Effector CD8-positive, alpha-beta T cell (primary cell): ENCODE data around the gene KCTD17.

ENCODE experiments used
- DNase-seq: peaks from one replicate; lab custom pipeline; 2025; lab: John Stamatoyannopoulos, UW

Gene KCTD17

DNA sequence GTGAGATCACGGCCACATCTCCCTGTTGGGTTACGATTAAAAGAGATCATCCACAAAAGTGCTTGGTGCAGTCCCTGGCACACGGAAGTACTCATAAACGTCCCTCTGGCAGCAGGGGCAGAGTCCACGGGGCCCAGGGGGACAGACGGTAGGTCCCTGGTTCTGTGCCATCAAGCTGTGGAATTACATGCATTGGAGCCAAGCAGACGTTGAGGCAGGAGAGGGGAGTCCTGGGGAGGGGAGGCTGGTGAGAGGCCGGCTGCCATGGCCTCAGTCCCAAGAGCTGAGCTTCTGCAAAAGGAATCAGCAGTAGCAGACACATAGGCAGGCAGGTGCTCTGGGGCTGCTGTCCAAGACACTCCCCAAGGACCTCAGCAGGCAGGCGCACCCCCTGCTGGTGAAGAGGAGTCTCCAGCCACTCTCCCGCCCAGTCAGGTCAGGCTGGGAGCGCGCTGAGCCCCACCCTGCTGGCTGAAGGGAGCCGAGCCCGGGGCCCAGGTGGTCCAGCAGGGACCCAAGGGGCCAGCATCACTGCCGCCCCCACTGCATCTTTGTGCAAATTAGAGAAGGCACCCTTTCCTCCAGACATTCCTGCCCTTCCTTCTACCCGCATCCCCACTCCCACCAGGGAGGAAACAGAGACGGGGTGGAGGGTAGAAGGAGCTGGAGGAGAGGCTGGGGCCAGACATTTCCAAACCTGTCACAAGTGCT, 7.6 kb upstream of the KCTD17 start:
- DNase-seq, result no peak

DNA sequence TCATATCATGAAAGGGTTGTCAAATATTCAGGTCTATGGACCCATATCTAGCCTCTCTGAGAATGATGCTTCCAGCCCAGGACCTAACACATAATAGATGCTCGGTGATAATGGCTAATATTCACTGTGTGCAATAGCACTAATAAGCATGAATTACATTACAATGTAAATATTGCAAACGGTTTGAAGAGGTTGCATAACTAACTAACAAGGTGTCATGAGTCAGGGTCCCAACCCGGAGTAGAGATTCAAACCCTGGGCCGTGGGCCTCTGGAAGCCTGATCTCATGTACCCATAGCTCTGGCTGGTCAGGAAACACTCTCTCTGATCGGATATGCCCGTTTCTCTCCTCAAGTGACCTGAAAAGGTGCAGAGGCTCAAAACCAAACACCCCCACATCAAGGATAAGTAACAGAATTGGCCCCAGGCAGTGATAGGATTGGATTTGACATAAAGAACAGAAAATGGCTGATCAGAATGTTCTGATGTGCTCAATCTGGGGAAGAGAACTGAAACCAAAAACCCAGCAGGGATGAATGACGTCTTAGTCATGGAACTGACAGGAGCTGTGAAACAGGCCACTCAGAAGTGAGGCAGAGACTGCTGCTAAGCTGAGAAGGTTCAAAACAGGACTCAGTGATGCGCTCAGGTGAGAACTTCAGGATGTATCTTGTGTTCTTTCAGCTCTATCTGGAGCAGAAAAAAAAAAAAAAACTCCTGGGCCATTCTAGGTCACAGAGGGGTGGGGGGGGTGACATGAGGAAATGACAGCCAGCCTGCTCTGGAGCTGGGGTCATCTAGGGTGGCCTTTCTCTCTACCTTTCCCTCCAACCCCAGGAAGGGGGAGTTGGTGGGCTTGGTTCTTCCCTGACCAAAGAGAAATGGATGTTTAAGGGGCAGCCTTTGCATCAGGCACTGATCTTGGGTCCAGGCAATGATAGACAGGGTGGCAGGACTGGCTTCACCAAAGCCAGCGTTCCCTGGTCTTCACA, 6.6 kb upstream of the KCTD17 start:
- DNase-seq, result no peak

DNA sequence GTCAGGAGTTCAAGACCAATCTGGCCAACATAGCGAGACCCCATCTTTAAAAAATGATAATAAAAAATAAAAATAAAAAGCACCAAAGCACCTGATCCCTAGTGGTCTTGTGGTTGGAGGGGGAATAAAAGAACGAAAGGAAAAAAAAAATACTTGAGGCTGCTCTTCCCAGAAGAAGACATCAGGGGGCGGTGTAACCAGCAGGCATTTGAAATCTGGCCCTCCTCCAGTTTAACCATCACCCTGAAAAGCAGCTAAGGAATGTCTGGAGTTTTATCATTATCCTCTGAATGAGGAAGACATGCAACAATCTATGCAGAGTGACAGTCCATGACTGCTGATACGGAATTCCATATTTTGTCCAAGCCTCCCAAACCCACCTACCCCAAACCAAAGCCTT, 5.6 kb upstream of the KCTD17 start:
- no peak for DNase-seq

DNA sequence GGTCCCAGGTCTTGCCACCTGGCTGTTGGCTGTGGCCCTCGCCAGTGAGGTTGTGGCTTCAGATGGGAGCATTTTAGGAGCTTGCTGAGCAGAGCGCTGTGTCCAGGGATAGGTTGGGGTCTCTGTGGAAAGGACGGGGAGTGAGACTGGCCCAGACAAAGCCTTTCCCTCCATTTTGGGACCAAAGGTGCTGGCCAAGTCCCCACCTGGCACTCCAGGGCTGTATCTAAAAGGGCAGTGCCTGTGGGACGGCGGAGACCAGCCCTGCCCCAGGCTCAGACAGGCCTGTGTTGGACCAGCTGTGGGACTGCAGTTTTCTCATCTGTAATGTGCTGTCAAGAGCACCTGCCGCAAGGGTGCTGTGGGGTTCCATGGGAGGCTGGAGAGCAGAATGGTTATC, 5.0 kb upstream of the KCTD17 start:
- no peak for DNase-seq

DNA sequence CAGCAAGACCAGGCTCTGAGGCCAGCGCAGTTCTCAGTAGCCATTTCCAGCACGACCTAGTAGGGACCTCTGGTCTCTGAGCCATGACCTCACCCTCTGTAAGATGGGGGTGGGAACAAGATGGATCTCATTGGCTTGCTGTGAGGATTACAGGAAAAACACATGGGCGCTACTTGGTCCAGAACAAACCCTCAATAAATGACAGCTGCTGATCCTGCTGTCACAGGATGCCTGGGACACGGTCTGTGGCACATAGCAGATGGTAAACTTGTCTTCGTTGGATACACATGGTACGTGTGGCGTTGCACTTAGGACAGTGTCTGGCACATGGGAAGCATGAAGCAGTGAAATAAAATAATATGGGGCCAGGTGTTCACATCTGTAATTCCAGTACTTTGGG, 4.5 kb upstream of the KCTD17 start:
- DNase-seq, result no peak

DNA sequence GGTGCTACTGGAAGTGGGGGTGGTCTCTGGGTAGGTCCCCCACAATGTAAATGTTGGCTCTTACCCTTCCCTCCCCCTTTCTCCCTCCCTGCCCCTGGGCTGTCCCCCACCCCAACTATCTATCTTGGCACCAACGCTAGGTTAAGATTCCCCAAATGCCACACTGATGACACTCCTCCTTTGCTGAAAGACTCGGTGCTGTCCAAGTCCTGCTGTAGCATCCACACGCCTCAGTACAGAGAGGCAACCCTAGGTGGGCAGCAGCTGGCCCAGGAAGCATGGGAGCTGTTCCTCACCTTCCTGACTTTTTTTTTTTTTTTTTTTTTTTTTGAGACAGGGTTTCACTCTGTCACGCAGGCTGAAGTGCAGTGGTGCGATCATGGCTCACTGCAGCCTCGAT, 3.4 kb upstream of the KCTD17 start:
- no peak for DNase-seq

DNA sequence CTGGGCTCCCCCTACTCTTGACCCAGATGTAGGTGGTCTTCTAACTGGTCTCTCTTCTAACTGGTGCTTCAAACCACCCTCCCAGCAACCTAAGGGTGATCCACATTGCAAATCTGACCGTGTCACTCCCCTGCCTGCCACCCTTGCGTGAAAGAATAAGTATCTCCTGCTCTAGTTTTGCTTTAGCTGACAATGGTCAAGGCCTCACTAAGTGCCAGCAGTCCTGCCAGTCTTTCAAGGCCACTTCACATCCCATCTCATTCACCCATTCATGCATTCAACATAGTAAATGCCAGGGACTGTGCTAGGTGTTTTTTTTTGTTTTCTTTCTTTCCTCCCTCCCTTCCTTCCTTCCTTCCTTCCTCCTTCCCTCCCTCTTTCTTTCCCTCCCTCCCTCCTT, 2.3 kb upstream of the KCTD17 start:
- no peak for DNase-seq

DNA sequence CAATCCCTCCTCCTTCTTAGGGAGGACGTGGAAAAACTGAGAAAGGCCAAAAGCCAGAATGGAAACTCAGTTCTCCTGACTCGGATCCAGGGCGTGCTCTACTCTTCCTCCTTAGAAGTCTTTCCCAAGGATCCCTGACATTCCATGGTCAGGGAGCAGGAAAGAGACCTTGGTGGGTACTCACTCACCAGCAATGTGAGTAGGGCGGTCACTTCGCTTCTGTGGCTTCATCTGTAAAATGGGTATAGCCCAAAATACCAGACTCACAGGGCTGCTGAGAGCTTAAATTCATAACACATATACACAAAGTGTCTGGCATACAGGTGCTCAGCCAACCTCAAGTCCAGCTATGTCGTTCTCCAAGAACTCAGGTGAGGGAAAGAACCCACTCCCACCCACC, 629 bp upstream of the KCTD17 start:
- DNase-seq, result no peak

DNA sequence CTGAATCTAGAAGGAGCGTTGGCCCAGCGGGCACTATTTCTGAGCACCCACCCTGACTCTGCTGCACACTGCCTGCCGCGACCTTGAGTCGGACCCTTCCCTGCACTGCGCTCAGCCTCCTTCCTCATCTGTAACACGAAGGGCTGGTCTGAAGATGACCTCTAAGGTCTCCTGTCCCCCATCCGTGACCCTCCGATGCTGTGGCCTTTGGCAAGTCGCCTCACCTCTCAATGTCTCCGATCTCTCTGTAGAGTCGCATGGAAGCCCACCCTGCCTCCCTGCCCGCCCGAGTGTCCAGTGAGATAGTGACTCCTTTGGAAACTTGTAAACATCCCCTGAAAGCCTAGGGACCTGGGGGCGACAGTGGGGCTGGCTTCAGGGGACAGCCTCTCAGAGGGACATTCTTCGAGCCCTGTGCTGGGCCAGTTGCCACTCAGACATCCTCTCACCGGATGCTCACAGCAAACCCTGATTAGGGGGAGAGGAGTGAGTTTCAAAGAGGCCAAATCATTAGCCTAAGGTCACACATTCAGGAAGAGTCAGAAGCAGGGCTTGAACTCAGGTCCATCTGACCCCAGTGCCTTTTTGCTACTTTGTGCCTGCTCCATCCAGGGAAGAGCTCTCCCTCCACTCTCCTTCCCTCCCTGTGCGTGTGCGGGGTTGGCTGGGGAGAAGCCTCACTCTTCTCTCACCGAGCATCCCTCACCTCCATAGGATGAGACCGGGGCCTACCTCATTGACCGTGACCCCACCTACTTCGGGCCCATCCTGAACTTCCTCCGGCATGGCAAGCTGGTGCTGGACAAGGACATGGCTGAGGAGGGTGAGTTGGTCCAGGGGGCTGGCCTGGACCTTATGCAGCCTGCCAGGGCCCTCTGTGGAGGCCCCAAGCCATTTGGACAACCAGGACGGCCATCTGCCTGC, 1.1 kb downstream of the KCTD17 start:
- DNase-seq, result no peak

DNA sequence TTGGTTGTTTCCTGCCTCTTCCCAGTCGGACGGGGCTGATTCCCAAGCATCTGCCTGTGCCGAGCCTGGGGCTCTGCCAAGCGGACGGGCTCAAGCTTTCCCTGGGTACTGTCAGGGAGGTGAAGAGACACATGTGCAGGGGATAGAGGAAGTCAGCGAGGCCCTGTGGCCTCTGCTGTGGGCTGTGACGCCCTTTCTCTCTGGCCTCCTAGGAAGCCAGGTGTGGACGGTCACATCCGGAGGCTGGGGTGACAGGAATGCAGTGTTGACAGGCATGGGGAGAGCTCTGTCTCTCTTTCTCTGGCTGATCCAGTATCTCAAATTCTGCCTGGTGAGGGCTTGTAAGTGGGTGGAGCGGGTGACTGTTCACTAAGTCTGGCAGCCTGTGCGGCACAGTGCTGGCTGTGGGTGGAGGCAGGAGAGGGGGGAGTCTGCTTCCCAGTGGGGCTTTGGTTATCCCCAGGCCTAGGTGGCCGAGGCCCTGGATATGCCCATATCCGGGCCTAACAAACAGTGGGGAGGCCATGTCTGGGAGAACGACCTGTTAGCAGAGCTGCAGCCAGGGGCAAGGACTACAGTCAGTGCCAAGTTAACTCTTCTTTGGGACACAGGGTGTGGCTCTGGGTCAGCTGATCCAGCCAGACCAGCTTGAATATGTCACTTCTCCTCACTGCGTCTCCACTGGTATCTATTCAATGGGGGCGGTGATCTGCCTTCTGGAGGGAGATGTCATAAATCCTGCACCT, 1.9 kb downstream of the KCTD17 start:
- DNase-seq, result no peak

DNA sequence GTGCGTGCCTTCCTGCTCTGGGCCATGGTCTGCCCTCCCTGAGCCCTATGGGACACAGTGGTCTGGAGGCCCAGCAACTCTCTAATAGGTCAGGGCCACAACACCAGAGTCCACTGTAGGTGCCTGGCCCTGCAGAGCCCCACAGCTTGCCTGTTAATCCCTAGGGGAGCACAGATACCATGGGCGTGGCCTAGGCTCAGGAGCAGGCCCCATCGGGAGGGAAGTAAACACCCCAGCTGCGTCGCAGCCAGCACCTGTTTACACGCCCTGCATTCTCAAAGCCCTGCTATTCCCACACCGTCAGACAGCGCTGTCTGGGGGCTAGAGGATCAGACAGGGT, 2.5 kb downstream of the KCTD17 start:
- DNase-seq, result no peak

DNA sequence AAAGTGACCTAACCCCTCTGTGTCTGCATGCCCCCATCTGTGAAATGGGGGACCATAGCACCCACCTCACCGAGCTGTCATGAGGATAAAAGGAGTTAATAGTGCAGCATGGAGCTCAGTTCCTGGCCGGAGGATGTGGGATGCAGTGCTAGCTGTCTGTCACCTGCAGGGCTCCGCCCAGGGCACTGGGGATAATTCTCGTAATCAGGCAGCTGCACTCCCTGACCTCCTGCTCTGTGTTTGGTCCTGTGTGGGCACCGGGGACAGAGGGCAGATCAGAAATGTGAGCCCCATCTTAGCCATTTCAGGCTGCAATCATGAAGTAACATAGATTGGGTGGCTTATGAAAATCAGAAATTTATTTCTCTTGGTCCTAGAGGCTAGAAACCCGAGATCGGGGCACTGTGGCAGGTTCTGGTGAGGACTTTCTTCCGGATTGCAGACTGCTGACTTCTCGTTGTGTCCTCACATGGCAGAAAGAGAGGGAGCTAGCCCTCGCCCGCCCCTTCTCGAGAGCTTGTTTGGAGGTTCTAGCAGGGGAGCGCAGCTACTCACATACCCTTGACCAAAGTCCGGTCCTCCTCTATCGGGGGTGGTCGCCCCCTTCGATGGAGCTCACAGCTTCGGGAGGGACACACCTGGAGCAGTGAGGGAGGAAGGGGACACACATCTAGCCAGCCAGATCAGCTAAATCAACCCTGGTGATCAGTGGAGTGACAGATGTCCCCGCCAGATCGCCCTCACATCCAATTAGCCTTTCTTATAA, 3.2 kb downstream of the KCTD17 start:
- no peak for DNase-seq

DNA sequence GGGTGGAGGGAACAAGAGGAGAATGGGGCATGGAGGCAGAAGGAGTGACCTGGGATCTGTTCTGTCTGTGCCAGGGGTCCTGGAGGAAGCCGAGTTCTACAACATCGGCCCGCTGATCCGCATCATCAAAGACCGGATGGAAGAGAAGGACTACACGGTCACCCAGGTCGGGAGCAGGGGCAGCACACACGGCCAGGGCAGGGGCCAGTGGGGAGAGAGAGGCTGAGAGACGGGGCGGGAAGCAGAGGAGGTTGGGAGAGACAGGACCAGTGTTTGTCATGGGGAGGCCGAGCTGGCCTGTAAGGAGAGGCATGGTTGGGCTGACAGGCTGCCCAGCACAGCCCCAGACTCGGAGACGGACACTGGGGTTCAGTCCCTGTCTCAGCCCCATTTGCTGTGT, 4.7 kb downstream of the KCTD17 start:
- DNase-seq, result no peak

DNA sequence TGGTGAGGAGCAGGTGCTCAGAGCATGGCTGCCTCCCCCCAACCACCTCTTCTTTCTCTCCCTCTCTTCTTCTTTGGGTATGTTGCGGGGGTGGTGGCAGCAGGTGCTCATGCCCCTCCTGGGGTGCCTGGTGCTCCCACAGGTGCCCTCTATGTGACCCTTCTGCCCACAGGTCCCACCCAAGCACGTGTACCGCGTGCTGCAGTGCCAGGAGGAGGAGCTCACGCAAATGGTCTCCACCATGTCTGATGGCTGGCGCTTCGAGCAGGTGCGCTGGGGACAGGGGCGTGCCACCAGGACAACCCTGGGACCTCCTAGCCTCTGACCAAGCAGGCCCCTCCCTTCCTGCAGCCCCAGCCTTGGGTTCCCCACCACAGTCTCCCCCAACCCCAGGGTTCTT, 5.7 kb downstream of the KCTD17 start:
- no peak for DNase-seq

DNA sequence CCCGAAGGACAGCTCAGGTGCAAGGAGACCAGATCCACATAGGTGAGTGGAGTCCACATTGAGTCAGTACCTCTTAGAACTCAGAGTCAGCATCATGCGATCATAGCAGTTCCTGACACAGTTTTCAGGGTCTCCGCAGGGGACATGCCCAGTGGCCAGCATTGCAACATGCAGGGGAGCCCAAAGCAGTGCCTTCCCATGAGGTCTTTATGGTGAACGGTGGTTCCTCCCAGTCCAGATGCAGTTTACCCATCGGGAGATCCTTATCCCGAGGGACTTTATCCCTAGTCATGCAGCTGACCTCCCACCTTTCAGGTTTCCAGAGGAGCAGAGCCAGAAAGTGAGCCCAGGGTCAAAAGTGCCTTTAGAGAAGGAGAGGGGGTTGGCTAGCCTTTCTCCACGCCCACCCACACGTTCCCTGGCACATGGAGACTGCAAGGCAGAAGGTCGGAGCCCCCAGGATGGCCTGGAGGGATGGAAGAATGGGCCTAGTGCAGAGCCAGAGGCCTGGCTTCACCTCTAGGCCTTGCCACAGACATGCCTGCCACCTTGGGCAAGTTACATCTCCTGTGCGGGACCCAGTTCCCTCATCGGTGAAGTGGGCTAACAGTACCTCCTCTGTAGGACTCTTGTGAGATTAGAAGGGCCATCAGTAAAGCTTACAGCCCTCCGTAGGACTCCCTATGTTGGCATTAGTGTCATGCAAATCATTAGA, 6.4 kb downstream of the KCTD17 start:
- DNase-seq, result no peak

DNA sequence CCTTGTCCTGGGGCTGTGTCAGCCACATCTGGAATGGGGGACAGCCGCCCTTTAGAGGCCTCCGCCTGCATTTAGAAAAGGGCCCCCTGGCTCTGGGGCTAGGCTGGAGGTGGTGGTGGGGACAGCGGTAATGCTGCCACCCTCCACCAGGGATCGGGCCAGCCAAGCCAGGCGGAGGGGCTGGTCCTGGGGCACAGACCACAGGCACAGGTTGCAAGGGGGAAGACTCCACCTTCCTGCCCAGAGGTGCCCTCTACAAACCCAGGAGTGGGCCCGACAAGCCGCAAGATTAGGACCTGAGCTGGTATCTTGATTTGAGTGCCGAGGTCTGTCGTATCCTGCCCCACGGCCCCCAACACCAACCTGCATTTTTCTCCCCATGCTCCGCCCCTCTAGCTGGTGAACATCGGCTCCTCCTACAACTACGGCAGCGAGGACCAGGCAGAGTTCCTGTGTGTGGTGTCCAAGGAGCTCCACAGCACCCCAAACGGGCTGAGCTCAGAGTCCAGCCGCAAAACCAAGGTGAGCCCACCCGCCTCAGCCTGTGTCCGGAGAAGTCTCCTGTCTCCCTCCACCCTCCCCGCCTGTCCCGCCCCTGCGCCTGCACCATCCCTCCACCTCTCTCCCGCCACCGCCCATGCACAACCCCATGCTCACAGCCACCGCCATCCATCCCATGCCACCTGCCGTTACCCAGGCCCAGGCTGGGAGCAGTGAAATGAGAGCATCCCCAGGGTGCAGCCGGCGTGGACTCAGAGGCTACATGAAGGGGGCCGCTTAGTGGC, 7.6 kb downstream of the KCTD17 start:
- DNase-seq, result no peak

DNA sequence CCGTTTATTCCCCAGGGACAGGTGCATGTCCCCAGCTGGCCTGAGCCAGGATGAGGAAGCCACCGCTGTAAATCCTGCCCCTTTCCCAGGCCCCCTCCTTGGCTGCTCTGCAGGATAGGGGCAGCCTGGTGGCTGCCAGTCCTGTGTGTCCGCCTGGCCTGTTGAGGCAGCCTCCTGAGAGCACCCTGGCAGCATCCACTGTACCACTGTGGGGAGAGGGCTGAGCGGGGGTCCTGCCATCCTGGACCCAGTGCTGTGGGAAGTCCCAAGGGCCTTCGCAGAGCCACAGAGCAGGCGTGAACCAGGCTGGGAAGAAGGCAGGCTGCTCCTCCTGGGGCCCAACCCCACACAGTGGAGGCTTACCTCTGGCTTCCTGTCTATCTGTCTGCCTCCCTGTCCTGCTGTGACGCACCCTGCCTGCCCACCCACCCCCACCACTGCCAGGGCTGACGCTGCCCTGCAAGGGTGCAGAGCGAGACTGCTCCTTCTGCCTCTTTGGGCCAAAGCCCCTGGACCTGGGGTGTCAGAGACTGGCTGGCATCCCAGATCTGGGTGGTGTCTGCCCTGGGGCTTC, 8.4 kb downstream of the KCTD17 start:
- no peak for DNase-seq

DNA sequence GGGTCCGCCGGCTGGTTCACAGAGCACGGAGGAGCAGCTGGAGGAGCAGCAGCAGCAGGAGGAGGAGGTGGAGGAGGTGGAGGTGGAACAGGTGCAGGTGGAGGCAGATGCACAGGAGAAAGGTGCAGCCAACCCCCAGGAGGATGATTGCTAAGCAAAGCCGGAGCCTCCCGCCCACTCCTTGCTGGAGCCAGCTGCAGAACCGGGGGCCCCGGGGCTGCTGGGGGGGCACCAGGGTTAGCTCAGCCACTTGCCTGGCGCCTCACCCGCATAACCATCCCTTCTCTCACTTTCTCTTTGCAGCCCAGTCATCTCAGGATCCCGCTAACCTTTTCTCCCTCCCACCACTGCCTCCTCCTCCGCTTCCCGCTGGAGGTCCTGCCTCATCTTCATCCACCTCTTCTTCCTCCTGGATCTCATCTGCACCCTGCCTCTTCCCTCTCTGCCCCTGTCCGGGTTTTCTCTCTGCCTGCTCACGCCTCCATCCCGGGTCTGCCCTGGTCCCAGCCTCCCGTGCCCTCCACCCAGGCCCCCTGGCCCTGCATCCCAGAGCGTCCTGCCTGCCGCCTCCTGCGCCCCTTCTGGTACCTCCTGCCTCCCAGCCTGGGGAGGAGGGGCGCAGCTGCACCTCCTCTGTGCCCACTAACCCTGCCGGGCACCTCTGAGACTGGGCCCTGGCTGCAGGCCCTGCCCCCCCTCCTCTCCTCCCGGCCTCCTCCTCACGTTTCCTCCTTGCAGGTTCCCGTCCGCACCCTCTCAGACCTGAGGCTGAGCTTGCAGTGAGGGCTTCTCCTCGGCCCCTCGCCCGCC, 9.5 kb downstream of the KCTD17 start:
- no peak for DNase-seq
